Activated CD4-positive, CD25-positive, alpha-beta regulatory T cell (primary cell): Measurements from ENCODE around the gene AHI1.

ENCODE experiments used
- DNase-seq, 4 experiments: peaks; one replicate each; lab custom pipeline; 2025; lab: John Stamatoyannopoulos, UW

AHI1 gene

GRCh38 chr6:135296715-135297114 lies 200.8 kb downstream of the AHI1 start:
- DNase-seq: no peak

GRCh38 chr6:135295085-135295484 lies 202.5 kb downstream of the AHI1 start:
- no peak for DNase-seq

GRCh38 chr6:135291288-135292076 lies 206.1 kb downstream of the AHI1 start:
- DNase-seq: no peak

- DNase-seq: no peak
Observed at GRCh38 chr6:135289816-135290215, 207.7 kb downstream of the AHI1 start.

GRCh38 chr6:135286962-135287538 lies 210.5 kb downstream of the AHI1 start:
- no peak for DNase-seq

GRCh38 chr6:135285165-135285564 lies 212.4 kb downstream of the AHI1 start:
- DNase-seq: no peak

GRCh38 chr6:135283926-135284325 lies 213.6 kb downstream of the AHI1 start:
- no peak for DNase-seq

GRCh38 chr6:135282395-135282794 lies 215.1 kb downstream of the AHI1 start:
- no peak for DNase-seq

GRCh38 chr6:135281964-135282363 lies 215.6 kb downstream of the AHI1 start:
- DNase-seq: no peak

GRCh38 chr6:135281227-135281626 lies 216.3 kb downstream of the AHI1 start:
- no peak for DNase-seq

- no peak for DNase-seq
Observed at GRCh38 chr6:135280375-135281136, 217.0 kb downstream of the AHI1 start.

- DNase-seq: no peak
Observed at GRCh38 chr6:135277422-135277821, 220.1 kb downstream of the AHI1 start.

- DNase-seq: no peak
Observed at GRCh38 chr6:135274561-135275293, 222.8 kb downstream of the AHI1 start.

- no peak for DNase-seq
Observed at GRCh38 chr6:135271626-135272025, 225.9 kb downstream of the AHI1 start.

GRCh38 chr6:135270676-135271536 lies 226.6 kb downstream of the AHI1 start:
- no peak for DNase-seq

GRCh38 chr6:135269481-135269891 lies 228.1 kb downstream of the AHI1 start:
- DNase-seq: no peak

GRCh38 chr6:135268740-135269139 lies 228.8 kb downstream of the AHI1 start:
- no peak for DNase-seq

- DNase-seq: no peak
Observed at GRCh38 chr6:135268263-135268662, 229.3 kb downstream of the AHI1 start.

- no peak for DNase-seq
Observed at GRCh38 chr6:135267085-135267484, 230.5 kb downstream of the AHI1 start.

GRCh38 chr6:135266675-135267074 lies 230.9 kb downstream of the AHI1 start:
- no peak for DNase-seq

- no peak for DNase-seq
Observed at GRCh38 chr6:135265278-135265677, 232.3 kb downstream of the AHI1 start.
